Ovary (tissue), 9 donors: ENCODE measurements around the gene PSMD13. TPM values are rescaled to one million over a fixed set of nuclear protein-coding genes. Genes with fewer than 3 reads are reported as not detected.
"Not testable (repeated sequence)": the region's sequence is repeated elsewhere in the genome, so short reads cannot be mapped to it uniquely, and the experiment has no call there.

ENCODE experiments used
- DNase-seq, 5 donors: peaks; one replicate each; pipeline ENCODE4 v3.0.0-alpha.2; 2019 to 2020
- H3K27ac ChIP-seq, 2 donors: fragments of 200-600 bp; one replicate each; pipeline versions ENCODE4 v1.5.1 to v1.8.0; 2019 to 2022
- H3K27me3 ChIP-seq: fragments of 200-600 bp; one replicate; pipeline ENCODE4 v1.8.0; 2022
- H3K36me3 ChIP-seq: fragments of 200-600 bp; sonication (generic); one replicate; pipeline ENCODE4 v1.5.1; 2019
- H3K4me1 ChIP-seq: one replicate; pipeline ENCODE4 v1.8.1; 2013; ENCODE audit warnings: mild to moderate bottlenecking, moderate library complexity; ENCODE audit not compliant: insufficient read depth
- H3K4me3 ChIP-seq: fragments of 200-600 bp; sonication (generic); one replicate; pipeline ENCODE4 v1.5.1; 2017
- H3K9me3 ChIP-seq, 2 donors: fragments of 200-600 bp in 1 of 2; sonication (generic) in 1 of 2; one replicate each; pipeline versions ENCODE4 v1.5.1 to v1.8.1; 2013 to 2019; ENCODE audit warnings: mild to moderate bottlenecking in 1 of 2, moderate library complexity in 1 of 2
- EP300 ChIP-seq: sonication (generic); formaldehyde crosslinking; IDR thresholded peaks from one replicate; pipeline ENCODE4 v1.6.1; 2017; ENCODE audit warnings: antibody characterized with exemption
- POLR2A ChIP-seq: fragments of 450-650 bp; IDR thresholded peaks from one replicate; pipeline ENCODE4 v1.6.1; 2017; ENCODE audit warnings: antibody characterized with exemption, mild to moderate bottlenecking, moderate library complexity
- WGBS, 3 donors: extraction: QIAGEN DNeasy Blood & Tissue Kit in 1 of 3; methylation state at CpG; one replicate each; pipeline versions ENCODE4 v1.1.5 to v1.1.7; 2013 to 2017; 5-methylcytosine and 5-hydroxymethylcytosine counted together
- intact Hi-C, 4 donors: fragments of 100-400 bp; cut with DNase I; formaldehyde crosslinking; loops; one replicate each; pipeline versions ENCODE4 v1.11.0 to v1.15.1; 2022 to 2023
- polyA plus RNA-seq, 2 donors: library from polyadenylated mRNA; stranded (reverse); fragments of 200-250 nt in 1 of 2; fragments of 350-450 nt in 1 of 2; fragmentation: Illumina TruSeq in 1 of 2; extraction: RNeasy Lipid Tissue Mini Kit (QIAGEN cat#74804) in 1 of 2; gene quantifications; one replicate each; pipeline ENCODE4 v1.2.3, GENCODE V29; 2013 to 2014
- total RNA-seq, 7 donors: library from RNA; depleted of rRNA in 2 of 7; stranded (reverse); fragments of >200 nt in 2 of 7; fragmentation: NEBNext Ultra II Directional in 3 of 7; extraction: Animal tissue kit (Norgen Biotek cat#: 25700) in 3 of 7; gene quantifications; one replicate each; pipeline versions ENCODE4 v1.1.0 to v1.2.4, GENCODE V29; 2016 to 2023
- TF ChIP-seq, protein P1 (sequence below), 3 donors: fragments of 450-650 bp in 2 of 3; fragments of 200-600 bp in 1 of 3; IDR thresholded peaks; one replicate each; pipeline versions ENCODE4 v1.5.1 to v1.8.0; 2016 to 2022; ENCODE audit warnings: antibody characterized with exemption in 3 of 3, mild to moderate bottlenecking in 1 of 3
- donor health status: DM: no; HTN: no; CAD: no; lungs with moderate emphysema.
- donor health status: DM: no; HTN: no; CAD: no.
- donor health status: Bipolar disorder and iron deficiency.
- donor health status: DM: yes; HTN: yes; CAD: no.
- donor health status: DM: no; HTN: no; CAD: no.
- donor health status: DM: yes; HTN: yes; CAD: no.

The PSMD13 gene
- total and polyA plus RNA-seq, 9 donors, result 66.2 to 88.9 (median 75.8) TPM

DNA sequence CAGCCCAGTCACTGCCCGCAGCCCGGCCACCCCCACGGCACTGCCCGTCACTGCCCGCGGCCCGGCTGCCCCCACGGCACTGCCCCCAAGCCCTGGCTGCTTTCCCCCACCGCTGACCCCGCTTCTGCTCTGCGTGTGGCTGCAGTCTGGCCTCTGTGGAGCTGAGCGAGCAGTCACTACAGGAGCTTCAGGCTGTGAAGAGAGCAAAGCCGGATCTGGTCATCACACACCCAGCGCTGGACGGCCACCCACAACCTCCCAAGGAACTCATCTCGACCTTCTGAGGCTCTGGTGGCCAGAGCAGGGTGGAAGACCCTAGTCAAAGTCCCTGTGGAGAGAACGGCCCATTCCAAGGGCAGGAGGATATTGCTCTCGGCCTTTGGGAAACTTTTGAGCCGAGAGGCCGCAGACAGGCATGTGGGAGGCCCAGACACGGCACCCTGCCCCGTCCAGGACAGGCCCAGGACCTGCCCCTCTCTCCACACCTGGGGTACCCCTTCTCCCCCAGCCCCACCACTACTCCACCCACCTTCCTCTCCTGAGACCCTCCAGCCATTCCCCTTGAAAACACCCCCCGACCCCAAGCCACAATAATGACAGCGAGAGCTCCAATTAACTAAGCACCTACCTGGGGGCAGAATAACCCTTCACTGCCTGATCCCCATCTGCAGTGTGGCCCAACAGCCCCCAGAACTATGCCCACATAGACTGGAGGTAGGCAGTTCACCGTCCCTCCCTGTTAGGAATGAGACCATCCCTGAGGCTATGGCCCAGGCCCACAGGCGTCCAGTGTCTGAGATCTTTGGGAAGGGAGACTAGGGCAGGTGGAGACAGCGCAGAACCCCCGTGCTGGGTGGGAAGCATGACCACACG lies 48.5 kb downstream of the PSMD13 start:
- Histone ChIP-seq H3K27ac (no peak overlapping the region), H3K4me3 (no peak overlapping the region), H3K4me1 (peaks cover under 1% of the 10 kb centered on the region), H3K9me3 (no peaks in the 10 kb centered on the region), H3K27me3 (peaks cover 5% of the 10 kb centered on the region), H3K36me3 (no peaks in the 10 kb centered on the region)
- TF ChIP-seq, protein P1, sequence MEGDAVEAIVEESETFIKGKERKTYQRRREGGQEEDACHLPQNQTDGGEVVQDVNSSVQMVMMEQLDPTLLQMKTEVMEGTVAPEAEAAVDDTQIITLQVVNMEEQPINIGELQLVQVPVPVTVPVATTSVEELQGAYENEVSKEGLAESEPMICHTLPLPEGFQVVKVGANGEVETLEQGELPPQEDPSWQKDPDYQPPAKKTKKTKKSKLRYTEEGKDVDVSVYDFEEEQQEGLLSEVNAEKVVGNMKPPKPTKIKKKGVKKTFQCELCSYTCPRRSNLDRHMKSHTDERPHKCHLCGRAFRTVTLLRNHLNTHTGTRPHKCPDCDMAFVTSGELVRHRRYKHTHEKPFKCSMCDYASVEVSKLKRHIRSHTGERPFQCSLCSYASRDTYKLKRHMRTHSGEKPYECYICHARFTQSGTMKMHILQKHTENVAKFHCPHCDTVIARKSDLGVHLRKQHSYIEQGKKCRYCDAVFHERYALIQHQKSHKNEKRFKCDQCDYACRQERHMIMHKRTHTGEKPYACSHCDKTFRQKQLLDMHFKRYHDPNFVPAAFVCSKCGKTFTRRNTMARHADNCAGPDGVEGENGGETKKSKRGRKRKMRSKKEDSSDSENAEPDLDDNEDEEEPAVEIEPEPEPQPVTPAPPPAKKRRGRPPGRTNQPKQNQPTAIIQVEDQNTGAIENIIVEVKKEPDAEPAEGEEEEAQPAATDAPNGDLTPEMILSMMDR (IDR thresholded peaks at IDR 0.05), result no peak
- TF ChIP-seq EP300 (no peak), POLR2A (no peak)
- peak in 1 of 5 donors; percentile 30 for DNase-seq
- intact Hi-C loops, result no loop called here
- WGBS, 3 donors, result 80 to 85% (median 80%) methylated on average over 29 of the region's 29 CpGs

DNA sequence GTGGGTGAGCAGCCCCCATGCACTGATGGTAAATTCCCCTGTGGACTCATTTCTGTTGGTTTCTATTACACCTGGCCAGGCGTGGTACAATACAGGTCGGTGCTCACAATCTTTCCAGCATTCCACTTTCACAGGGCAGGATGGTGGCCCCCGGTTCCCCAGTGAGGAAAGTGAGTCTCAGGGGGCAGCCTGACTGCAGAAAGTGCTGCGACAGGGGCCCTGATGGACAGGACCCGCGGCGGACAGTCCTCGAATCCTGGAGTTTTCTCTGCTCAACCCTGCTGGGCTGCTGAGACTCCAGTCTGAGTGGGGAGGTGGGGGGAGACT lies 49.1 kb downstream of the PSMD13 start:
- DNase-seq, result peak in 1 of 5 donors; percentile 27
- intact Hi-C loops, result no loop called here

DNA sequence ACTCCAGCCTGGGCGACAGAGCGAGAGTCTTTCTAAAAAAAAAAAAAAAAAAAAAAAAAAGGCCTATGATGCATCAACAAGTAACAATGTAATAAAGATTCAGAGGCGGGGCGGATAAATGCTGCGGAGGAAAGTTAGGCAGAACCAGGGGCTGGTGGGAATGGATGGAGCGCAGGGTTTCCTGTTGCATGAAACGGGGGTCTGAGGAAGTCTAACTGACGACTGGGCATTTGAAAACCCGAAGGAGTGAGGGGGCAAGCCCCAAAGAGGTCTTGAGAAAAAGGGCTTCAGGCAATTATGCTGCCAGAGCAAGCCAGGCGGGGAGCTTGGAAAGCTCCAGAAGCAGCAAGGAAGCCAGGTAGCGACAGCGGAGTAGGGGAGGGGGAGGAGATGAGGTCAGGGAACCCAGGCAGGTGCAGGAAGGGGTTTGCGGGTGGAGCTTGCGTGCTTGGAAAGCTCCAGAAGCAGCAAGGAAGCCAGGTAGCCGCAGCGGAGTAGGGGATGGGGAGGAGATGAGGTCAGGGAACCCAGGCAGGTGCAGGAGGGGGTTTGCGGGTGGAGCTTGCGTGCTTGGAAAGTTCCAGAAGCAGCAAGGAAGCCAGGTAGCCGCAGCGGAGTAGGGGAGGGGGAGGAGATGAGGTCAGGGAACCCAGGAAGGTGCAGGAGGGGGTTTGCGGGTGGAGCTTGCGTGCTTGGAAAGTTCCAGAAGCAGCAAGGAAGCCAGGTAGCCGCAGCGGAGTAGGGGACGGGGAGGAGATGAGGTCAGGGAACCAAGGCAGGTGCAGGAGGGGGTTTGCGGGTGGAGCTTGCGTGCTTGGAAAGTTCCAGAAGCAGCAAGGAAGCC lies 50.4 kb downstream of the PSMD13 start:
- H3K4me3 ChIP-seq, H3K36me3 ChIP-seq, intact Hi-C loops, H3K27ac ChIP-seq, H3K9me3 ChIP-seq, H3K27me3 ChIP-seq, H3K4me1 ChIP-seq: not testable (repeated sequence)
- WGBS, 3 donors, result 84 to 90% (median 88%) methylated on average over 27 of the region's 27 CpGs
- DNase-seq, result peak in 4 of 5 donors; percentile 14 to 28 (median 18)

More for the DNA sequence above, 49.1 kb downstream of the PSMD13 start:
- Histone ChIP-seq H3K27ac (no peak overlapping the region), H3K27me3 (no peaks in the 10 kb centered on the region), H3K36me3 (no peaks in the 10 kb centered on the region), H3K4me3 (no peak overlapping the region), H3K4me1 (no peaks in the 10 kb centered on the region), H3K9me3 (no peaks in the 10 kb centered on the region)
- TF ChIP-seq POLR2A, result no peak
- WGBS, 3 donors, result 83 to 96% (median 92%) methylated on average over 8 of the region's 8 CpGs

DNA sequence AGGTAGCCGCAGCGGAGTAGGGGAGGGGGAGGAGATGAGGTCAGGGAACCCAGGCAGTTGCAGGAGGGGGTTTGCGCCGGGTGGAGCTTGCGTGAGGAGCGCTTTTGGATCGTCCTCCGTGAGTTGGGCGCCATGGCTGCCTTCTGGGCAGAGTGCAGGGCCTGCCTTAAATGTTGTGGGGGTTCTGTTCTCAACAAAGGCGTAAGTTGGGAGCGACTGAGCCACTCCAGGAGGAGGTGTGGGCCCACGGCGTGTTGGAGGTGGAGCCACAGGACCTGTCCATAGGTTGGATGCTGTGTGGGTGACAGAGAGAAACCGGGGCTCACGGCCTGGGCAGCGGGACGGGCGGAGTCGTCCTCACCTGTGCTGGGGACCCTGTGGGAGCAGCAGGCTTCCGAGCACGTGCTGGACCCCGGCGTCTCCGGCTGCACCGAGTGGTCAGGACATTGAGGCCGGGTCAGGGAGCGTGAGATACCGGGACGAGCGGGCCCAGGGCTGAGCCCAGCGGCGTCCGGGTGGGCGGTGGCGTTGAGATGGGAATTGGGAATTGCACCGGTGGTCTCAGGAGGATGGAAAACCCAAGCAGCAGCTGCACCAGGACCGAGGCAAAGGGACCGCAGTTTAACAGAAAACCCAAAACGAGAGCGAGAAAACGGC lies 51.2 kb downstream of the PSMD13 start:
- TF ChIP-seq, protein P1 (IDR thresholded peaks at IDR 0.05), result no peak
- no peak for TF ChIP-seq POLR2A
- no peak for TF ChIP-seq EP300
- intact Hi-C loops, result no loop called here
- peak in 3 of 5 donors; percentile 18 to 43 (median 21) for DNase-seq
- Histone ChIP-seq H3K9me3 (no peaks in the 10 kb centered on the region), H3K4me3 (peak overlapping the region; percentile 43), H3K27ac (no peak overlapping the region), H3K4me1 (no peaks in the 10 kb centered on the region), H3K27me3 (no peaks in the 10 kb centered on the region), H3K36me3 (no peaks in the 10 kb centered on the region)
- 23 to 30% (median 27%) methylated on average over 40 to 41 of the region's 41 CpGs for WGBS, 3 donors
